Measurements from ENCODE around the gene PPM1D. TPM values are rescaled to one million over a fixed set of nuclear protein-coding genes. Genes with fewer than 3 reads are reported as not detected.

The PPM1D gene
- polyA plus RNA-seq, 1 of the 3 experiments (the other 2 are of a cell fraction), result 8.8 TPM

DNA sequence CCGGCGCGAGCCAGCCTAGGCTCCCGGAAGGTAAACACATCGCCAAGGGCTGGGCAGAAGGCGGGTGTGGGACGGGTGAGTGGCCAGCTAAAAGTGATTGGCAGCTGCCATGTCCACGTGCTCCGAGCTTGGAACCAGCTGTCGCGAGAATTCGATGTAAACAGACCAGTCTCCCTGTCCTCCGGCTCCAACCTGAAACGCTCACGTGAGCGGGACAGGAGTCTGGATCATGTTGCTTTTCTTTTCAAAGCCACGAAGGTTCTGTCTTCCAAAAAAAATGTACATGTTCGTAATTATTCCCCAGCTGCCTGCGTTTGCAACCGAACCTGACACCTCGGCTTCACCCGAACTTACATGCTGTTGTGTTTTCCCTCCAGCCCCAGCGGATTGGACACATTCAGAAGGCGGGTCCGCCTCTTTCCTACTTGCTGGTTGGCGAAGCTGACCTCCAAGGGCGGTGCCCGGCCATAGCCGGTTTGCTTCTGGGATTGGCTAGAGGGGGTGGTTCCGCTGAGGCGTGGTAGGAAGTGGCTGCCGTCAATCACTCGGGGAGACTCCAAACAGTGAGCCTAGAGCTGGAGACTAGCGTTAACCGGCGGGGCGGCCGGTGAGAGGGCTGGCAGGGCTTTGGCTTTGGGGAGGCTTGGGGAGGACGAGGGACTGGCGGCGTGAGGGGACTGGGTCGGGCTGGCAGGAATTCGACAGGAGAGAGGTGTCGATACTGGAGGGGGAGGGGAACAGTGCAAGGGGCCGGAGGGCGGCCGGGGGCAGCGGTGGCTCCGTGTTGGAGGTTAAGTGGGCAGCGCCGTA is 77.5 kb downstream of the PPM1D start, which contains the start of gene BCAS3:
TSS of gene BCAS3 (plus strand) at position 544 of the 810 bp plus-strand sequence.
- under 1% methylated on average over 48 of the region's 51 CpGs for WGBS (ENCODE audit: low lambda C conversion rate)

More for the DNA sequence above, 77.5 kb downstream of the PPM1D start, which contains the start of gene BCAS3:
- Histone ChIP-seq H3K27me3 (ENCODE audit: insufficient read depth) (no peaks in the 10 kb centered on the region), H3K9ac (peak within 1 kb of the TSS; percentile 67), H3K9me2 (no peaks in the 10 kb centered on the region), H3K4me3 (ENCODE audit: low read depth in 2 of 2, low read length in 1 of 2) (peak within 1 kb of the TSS; percentile 59 to 77), H4K20me1 (ENCODE audit: insufficient read depth) (no peaks in the 10 kb centered on the region), H3K4me2 (peak within 1 kb of the TSS; percentile 82), H2AFZ (ENCODE audit: low read depth) (peak within 1 kb of the TSS; percentile 86), H3K27ac (ENCODE audit: low read depth in 2 of 2, low read length in 1 of 2) (peak within 1 kb of the TSS; percentile 46 to 48; a peak in 3 of 4 replicates), H3K4me1 (ENCODE audit: control insufficient read depth in 1 of 2, insufficient read depth in 2 of 2, low read depth in 1 of 2, low read length in 1 of 2) (peaks cover 3 to 6% of the 10 kb centered on the region in 2 experiments; a peak in 1 of 4 replicates), H3K36me3 (replicated peaks in 1 of 2; ENCODE audit: control insufficient read depth in 1 of 2, insufficient read depth in 2 of 2, low read length in 1 of 2) (no peaks in the 10 kb centered on the region), H3F3A (replicated peaks; ENCODE audit: insufficient read depth) (no peaks in the 10 kb centered on the region), H3K79me2 (ENCODE audit: insufficient read depth) (no peaks in the 10 kb centered on the region), H3K9me3 (no peaks in the 10 kb centered on the region)
- DNase-seq, result peak; percentile 98
- POLR2A ChIA-PET, result interaction anchor here (0.6 to 1.2 kb wide), 3 partner anchors 10 to 1141 kb away, joined by 3 to 5 read pairs (median 3); no protein-coding TSS in a partner anchor
- TF ChIP-seq YY1 (IDR thresholded peaks at IDR 0.05; ENCODE audit: low read depth), result 0 out of 2 replicates have a peak, but pooled peaks have one; percentile 36
- peak; percentile 66; the same call in 1 of the 2 replicates for TF ChIP-seq TAF1 (IDR thresholded peaks at IDR 0.05; ENCODE audit: borderline replicate concordance, low read depth, low read length)
- TF ChIP-seq EZH2phosphoT487 (IDR thresholded peaks at IDR 0.05; ENCODE audit: borderline replicate concordance, low read depth), result no peak
- TF ChIP-seq GABPA (IDR thresholded peaks at IDR 0.05; ENCODE audit: low read depth), result peak; percentile 89
- TF ChIP-seq MXI1 (IDR thresholded peaks at IDR 0.05; ENCODE audit: low read depth, low read length), result peak; percentile 100
- TF ChIP-seq TCF12 (IDR thresholded peaks at IDR 0.05), result peak; percentile 37; the same call in 1 of the 2 replicates
- TF ChIP-seq, protein P1, sequence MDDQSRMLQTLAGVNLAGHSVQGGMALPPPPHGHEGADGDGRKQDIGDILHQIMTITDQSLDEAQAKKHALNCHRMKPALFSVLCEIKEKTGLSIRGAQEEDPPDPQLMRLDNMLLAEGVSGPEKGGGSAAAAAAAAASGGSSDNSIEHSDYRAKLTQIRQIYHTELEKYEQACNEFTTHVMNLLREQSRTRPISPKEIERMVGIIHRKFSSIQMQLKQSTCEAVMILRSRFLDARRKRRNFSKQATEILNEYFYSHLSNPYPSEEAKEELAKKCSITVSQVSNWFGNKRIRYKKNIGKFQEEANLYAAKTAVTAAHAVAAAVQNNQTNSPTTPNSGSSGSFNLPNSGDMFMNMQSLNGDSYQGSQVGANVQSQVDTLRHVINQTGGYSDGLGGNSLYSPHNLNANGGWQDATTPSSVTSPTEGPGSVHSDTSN (IDR thresholded peaks at IDR 0.05), result peak; percentile 99
- TF ChIP-seq, protein P2, sequence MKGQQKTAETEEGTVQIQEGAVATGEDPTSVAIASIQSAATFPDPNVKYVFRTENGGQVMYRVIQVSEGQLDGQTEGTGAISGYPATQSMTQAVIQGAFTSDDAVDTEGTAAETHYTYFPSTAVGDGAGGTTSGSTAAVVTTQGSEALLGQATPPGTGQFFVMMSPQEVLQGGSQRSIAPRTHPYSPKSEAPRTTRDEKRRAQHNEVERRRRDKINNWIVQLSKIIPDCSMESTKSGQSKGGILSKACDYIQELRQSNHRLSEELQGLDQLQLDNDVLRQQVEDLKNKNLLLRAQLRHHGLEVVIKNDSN (IDR thresholded peaks at IDR 0.05; ENCODE audit: borderline replicate concordance, low read depth), result peak; percentile 95
- no peak for TF ChIP-seq FOXM1 (IDR thresholded peaks at IDR 0.05; ENCODE audit: low read depth)
- TF ChIP-seq, protein P3, sequence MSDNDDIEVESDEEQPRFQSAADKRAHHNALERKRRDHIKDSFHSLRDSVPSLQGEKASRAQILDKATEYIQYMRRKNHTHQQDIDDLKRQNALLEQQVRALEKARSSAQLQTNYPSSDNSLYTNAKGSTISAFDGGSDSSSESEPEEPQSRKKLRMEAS (IDR thresholded peaks at IDR 0.05; ENCODE audit: low read depth), result peak; percentile 100
- peak; percentile 99 for TF ChIP-seq CHD2 (IDR thresholded peaks at IDR 0.05; ENCODE audit: low read length, partially characterized antibody)
- TF ChIP-seq FOXJ3 (CRISPR knock-in tag; IDR thresholded peaks at IDR 0.05), result peak; percentile 87
- TF ChIP-seq POLR2AphosphoS5 (IDR thresholded peaks at IDR 0.05; ENCODE audit: low read depth, low read length), result peak; percentile 88
- peak; percentile 100 for TF ChIP-seq SIN3A (IDR thresholded peaks at IDR 0.05; ENCODE audit: borderline replicate concordance, low read depth, low read length)
- TF ChIP-seq, protein P4, sequence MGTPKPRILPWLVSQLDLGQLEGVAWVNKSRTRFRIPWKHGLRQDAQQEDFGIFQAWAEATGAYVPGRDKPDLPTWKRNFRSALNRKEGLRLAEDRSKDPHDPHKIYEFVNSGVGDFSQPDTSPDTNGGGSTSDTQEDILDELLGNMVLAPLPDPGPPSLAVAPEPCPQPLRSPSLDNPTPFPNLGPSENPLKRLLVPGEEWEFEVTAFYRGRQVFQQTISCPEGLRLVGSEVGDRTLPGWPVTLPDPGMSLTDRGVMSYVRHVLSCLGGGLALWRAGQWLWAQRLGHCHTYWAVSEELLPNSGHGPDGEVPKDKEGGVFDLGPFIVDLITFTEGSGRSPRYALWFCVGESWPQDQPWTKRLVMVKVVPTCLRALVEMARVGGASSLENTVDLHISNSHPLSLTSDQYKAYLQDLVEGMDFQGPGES (IDR thresholded peaks at IDR 0.05; ENCODE audit: low read depth, low read length), result peak; percentile 99
- TF ChIP-seq, protein P5, sequence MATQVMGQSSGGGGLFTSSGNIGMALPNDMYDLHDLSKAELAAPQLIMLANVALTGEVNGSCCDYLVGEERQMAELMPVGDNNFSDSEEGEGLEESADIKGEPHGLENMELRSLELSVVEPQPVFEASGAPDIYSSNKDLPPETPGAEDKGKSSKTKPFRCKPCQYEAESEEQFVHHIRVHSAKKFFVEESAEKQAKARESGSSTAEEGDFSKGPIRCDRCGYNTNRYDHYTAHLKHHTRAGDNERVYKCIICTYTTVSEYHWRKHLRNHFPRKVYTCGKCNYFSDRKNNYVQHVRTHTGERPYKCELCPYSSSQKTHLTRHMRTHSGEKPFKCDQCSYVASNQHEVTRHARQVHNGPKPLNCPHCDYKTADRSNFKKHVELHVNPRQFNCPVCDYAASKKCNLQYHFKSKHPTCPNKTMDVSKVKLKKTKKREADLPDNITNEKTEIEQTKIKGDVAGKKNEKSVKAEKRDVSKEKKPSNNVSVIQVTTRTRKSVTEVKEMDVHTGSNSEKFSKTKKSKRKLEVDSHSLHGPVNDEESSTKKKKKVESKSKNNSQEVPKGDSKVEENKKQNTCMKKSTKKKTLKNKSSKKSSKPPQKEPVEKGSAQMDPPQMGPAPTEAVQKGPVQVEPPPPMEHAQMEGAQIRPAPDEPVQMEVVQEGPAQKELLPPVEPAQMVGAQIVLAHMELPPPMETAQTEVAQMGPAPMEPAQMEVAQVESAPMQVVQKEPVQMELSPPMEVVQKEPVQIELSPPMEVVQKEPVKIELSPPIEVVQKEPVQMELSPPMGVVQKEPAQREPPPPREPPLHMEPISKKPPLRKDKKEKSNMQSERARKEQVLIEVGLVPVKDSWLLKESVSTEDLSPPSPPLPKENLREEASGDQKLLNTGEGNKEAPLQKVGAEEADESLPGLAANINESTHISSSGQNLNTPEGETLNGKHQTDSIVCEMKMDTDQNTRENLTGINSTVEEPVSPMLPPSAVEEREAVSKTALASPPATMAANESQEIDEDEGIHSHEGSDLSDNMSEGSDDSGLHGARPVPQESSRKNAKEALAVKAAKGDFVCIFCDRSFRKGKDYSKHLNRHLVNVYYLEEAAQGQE (IDR thresholded peaks at IDR 0.05; ENCODE audit: low read depth, low read length), result no peak
- 0 out of 2 replicates have a peak, but pooled peaks have one; percentile 63 for TF ChIP-seq RFX5 (IDR thresholded peaks at IDR 0.05; ENCODE audit: low read length)
- TF ChIP-seq NFIC (IDR thresholded peaks at IDR 0.05; ENCODE audit: borderline replicate concordance), result no peak
- TF ChIP-seq, protein P6, sequence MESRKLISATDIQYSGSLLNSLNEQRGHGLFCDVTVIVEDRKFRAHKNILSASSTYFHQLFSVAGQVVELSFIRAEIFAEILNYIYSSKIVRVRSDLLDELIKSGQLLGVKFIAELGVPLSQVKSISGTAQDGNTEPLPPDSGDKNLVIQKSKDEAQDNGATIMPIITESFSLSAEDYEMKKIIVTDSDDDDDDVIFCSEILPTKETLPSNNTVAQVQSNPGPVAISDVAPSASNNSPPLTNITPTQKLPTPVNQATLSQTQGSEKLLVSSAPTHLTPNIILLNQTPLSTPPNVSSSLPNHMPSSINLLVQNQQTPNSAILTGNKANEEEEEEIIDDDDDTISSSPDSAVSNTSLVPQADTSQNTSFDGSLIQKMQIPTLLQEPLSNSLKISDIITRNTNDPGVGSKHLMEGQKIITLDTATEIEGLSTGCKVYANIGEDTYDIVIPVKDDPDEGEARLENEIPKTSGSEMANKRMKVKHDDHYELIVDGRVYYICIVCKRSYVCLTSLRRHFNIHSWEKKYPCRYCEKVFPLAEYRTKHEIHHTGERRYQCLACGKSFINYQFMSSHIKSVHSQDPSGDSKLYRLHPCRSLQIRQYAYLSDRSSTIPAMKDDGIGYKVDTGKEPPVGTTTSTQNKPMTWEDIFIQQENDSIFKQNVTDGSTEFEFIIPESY (IDR thresholded peaks at IDR 0.05; ENCODE audit: borderline replicate concordance, low read depth), result peak; percentile 100
- TF ChIP-seq ELF1 (IDR thresholded peaks at IDR 0.05), result peak; percentile 87
- peak; percentile 10; the same call in 1 of the 2 replicates for TF ChIP-seq MEF2A (IDR thresholded peaks at IDR 0.05; ENCODE audit: borderline replicate concordance, low read depth)
- CTCF ChIA-PET, result interaction anchor here (0.6 to 1.5 kb wide), 8 partner anchors 9 to 736 kb away, joined by 3 to 7 read pairs (median 4); no protein-coding TSS in a partner anchor

Measured in SK-N-SH (cell line).